ENCODE data around the gene BUB3.

The BUB3 gene

GRCh38 chr10:123141791-123142700 is 12.2 kb upstream of the BUB3 start:
- TF ChIP-seq FOXP2 (optimal IDR thresholded peaks at IDR 0.05; ENCODE audit: borderline replicate concordance, extremely low read depth, extremely low read length, insufficient read depth) (no peak), TAF1 (IDR thresholded peaks at IDR 0.05; ENCODE audit: borderline replicate concordance, insufficient read depth, low read length) (no peak), SIN3A (IDR thresholded peaks at IDR 0.05; ENCODE audit: borderline replicate concordance, insufficient read depth, low read length) (no peak), POLR2AphosphoS5 (IDR thresholded peaks at IDR 0.05; ENCODE audit: low read depth, low read length) (no peak)
- TF ChIP-seq, protein P1, sequence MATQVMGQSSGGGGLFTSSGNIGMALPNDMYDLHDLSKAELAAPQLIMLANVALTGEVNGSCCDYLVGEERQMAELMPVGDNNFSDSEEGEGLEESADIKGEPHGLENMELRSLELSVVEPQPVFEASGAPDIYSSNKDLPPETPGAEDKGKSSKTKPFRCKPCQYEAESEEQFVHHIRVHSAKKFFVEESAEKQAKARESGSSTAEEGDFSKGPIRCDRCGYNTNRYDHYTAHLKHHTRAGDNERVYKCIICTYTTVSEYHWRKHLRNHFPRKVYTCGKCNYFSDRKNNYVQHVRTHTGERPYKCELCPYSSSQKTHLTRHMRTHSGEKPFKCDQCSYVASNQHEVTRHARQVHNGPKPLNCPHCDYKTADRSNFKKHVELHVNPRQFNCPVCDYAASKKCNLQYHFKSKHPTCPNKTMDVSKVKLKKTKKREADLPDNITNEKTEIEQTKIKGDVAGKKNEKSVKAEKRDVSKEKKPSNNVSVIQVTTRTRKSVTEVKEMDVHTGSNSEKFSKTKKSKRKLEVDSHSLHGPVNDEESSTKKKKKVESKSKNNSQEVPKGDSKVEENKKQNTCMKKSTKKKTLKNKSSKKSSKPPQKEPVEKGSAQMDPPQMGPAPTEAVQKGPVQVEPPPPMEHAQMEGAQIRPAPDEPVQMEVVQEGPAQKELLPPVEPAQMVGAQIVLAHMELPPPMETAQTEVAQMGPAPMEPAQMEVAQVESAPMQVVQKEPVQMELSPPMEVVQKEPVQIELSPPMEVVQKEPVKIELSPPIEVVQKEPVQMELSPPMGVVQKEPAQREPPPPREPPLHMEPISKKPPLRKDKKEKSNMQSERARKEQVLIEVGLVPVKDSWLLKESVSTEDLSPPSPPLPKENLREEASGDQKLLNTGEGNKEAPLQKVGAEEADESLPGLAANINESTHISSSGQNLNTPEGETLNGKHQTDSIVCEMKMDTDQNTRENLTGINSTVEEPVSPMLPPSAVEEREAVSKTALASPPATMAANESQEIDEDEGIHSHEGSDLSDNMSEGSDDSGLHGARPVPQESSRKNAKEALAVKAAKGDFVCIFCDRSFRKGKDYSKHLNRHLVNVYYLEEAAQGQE (IDR thresholded peaks at IDR 0.05; ENCODE audit: insufficient read depth in 1 of 2, low read depth in 2 of 2, low read length in 2 of 2) = no peak

DNA sequence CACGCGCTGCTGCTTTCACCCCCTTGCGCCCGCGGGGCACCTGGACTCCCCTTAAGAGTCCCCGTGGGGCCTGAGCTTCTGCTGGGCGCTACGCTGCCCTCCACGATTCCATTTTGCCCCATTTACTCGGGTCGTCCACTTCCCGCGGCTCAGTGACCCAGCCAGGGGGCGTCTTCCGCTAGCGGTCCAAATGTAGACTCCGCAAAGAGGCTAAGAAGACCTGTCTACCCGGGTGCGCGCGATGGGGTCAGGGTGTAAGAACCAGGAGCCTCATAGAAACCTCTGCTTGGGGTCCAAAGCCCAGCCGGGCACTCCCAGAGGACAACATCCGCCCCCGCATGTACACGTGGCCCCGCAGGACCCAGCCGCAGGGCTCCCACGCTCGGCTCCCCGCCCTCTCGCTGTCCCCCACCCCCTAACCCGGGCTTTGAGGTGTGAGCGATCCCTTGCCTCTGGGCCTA is 11.5 kb upstream of the BUB3 start:
- TF ChIP-seq TAF1 (IDR thresholded peaks at IDR 0.05; ENCODE audit: borderline replicate concordance, insufficient read depth, low read length) (no peak), SIN3A (IDR thresholded peaks at IDR 0.05; ENCODE audit: borderline replicate concordance, insufficient read depth, low read length) (no peak), FOXP2 (optimal IDR thresholded peaks at IDR 0.05; ENCODE audit: borderline replicate concordance, extremely low read depth, extremely low read length, insufficient read depth) (no peak), POLR2AphosphoS5 (IDR thresholded peaks at IDR 0.05; ENCODE audit: low read depth, low read length) (no peak)
- TF ChIP-seq, protein P1 (IDR thresholded peaks at IDR 0.05; ENCODE audit: insufficient read depth in 1 of 2, low read depth in 2 of 2, low read length in 2 of 2) = no peak

DNA sequence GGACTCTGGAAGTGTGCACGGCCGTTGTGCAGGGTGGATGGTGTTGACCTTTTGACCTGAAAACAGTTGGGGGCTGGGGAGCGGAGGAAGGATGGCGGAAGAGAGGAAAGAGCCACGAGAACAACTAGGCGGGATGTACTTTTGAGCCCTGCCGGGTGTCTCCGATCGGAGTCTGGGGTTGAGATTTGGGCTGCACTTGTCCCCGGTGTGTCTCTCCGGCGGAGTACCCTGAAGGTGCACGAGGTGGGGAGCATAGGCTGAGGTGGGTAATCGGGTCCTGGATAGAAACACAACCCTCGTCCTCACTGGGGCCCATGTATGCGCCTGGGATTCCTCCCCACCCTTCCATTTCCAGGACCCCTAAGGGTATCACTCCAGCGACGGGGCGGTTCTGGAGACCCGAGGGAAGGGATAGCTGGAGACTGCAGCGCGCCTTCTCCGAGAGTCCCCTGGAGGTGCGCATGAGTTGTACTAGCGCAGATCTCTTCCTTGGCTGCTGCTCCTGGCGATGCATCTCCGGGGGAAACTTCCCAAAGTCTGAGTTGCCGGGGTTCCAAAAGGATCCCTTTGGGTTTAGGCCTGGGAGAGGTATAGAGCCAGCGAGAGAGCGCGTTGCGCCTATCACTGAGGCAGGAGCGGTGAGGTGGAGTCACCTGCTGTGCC is 10.9 kb upstream of the BUB3 start:
- TF ChIP-seq, protein P1 (IDR thresholded peaks at IDR 0.05; ENCODE audit: insufficient read depth in 1 of 2, low read depth in 2 of 2, low read length in 2 of 2) = no peak
- no peak for TF ChIP-seq SIN3A (IDR thresholded peaks at IDR 0.05; ENCODE audit: borderline replicate concordance, insufficient read depth, low read length)
- TF ChIP-seq FOXP2 (optimal IDR thresholded peaks at IDR 0.05; ENCODE audit: borderline replicate concordance, extremely low read depth, extremely low read length, insufficient read depth) = no peak
- TF ChIP-seq TAF1 (IDR thresholded peaks at IDR 0.05; ENCODE audit: borderline replicate concordance, insufficient read depth, low read length) = no peak
- TF ChIP-seq POLR2AphosphoS5 (IDR thresholded peaks at IDR 0.05; ENCODE audit: low read depth, low read length) = no peak

- no peak for TF ChIP-seq SIN3A (IDR thresholded peaks at IDR 0.05; ENCODE audit: borderline replicate concordance, insufficient read depth, low read length)
- TF ChIP-seq TAF1 (IDR thresholded peaks at IDR 0.05; ENCODE audit: borderline replicate concordance, insufficient read depth, low read length) = no peak
- no peak for TF ChIP-seq POLR2AphosphoS5 (IDR thresholded peaks at IDR 0.05; ENCODE audit: low read depth, low read length)
- no peak for TF ChIP-seq FOXP2 (optimal IDR thresholded peaks at IDR 0.05; ENCODE audit: borderline replicate concordance, extremely low read depth, extremely low read length, insufficient read depth)
- TF ChIP-seq, protein P1 (IDR thresholded peaks at IDR 0.05; ENCODE audit: insufficient read depth in 1 of 2, low read depth in 2 of 2, low read length in 2 of 2) = no peak
Measured at GRCh38 chr10:123143825-123144168, 10.4 kb upstream of the BUB3 start.
